ENCODE measurements around the gene SMIM13.

SMIM13 gene

GRCh38 chr6:11093626-11094410 is at the start of gene SMIM13:
Gene SMIM13 (plus strand): TSS chr6:11093834. CDS start chr6:11094314, 480 bp downstream.
- DNase-seq, result peak; percentile 97

GRCh38 chr6:11043961-11044711 is 49.5 kb upstream of the SMIM13 start, which contains the start of gene ELOVL2:
Gene ELOVL2 (minus strand): TSS chr6:11044305. CDS start chr6:11044230, 75 bp downstream.
- no peak for DNase-seq

- no peak for DNase-seq
Observed at GRCh38 chr6:11044712-11045167, 48.9 kb upstream of the SMIM13 start.

- peak; percentile 48 for DNase-seq
Observed at GRCh38 chr6:11050731-11051130, 42.9 kb upstream of the SMIM13 start.

GRCh38 chr6:11053307-11053706 is 40.3 kb upstream of the SMIM13 start:
- no peak for DNase-seq

- DNase-seq, result no peak
Observed at GRCh38 chr6:11054722-11055121, 38.9 kb upstream of the SMIM13 start.

- no peak for DNase-seq
Observed at GRCh38 chr6:11055127-11055627, 38.5 kb upstream of the SMIM13 start.

GRCh38 chr6:11056871-11057270 is 36.8 kb upstream of the SMIM13 start:
- DNase-seq, result no peak

GRCh38 chr6:11058406-11058805 is 35.2 kb upstream of the SMIM13 start:
- DNase-seq, result no peak

GRCh38 chr6:11062083-11062482 is 31.6 kb upstream of the SMIM13 start:
- DNase-seq, result no peak

- DNase-seq, result no peak
Observed at GRCh38 chr6:11062715-11063114, 30.9 kb upstream of the SMIM13 start.

GRCh38 chr6:11064836-11065235 is 28.8 kb upstream of the SMIM13 start:
- no peak for DNase-seq

GRCh38 chr6:11065436-11066202 is 28.0 kb upstream of the SMIM13 start:
- DNase-seq, result no peak

- DNase-seq, result no peak
Observed at GRCh38 chr6:11066505-11067347, 26.9 kb upstream of the SMIM13 start.

GRCh38 chr6:11067348-11067747 is 26.3 kb upstream of the SMIM13 start:
- no peak for DNase-seq

GRCh38 chr6:11069760-11070159 is 23.9 kb upstream of the SMIM13 start:
- no peak for DNase-seq

GRCh38 chr6:11072101-11072500 is 21.5 kb upstream of the SMIM13 start:
- no peak for DNase-seq

GRCh38 chr6:11076540-11076939 is 17.1 kb upstream of the SMIM13 start:
- DNase-seq, result no peak

- DNase-seq, result no peak
Observed at GRCh38 chr6:11078266-11078665, 15.4 kb upstream of the SMIM13 start.

GRCh38 chr6:11080296-11080695 is 13.3 kb upstream of the SMIM13 start:
- DNase-seq, result no peak

GRCh38 chr6:11083491-11083890 is 10.1 kb upstream of the SMIM13 start:
- DNase-seq, result no peak

- DNase-seq, result no peak
Observed at GRCh38 chr6:11083956-11084355, 9.7 kb upstream of the SMIM13 start.
